HG03066 (cell line): ENCODE measurements around the gene SGIP1.

Source experiments
- ATAC-seq: cut with Tn5 transposase; IDR thresholded peaks from one replicate; pipeline ENCODE4 v1.9.1; 2021; ENCODE audit warnings: low read depth; ENCODE audit not compliant: unreplicated experiment

SGIP1 gene

GRCh38 chr1:66654643-66655042, 120.7 kb downstream of the SGIP1 start:
- no peak for ATAC-seq

- no peak for ATAC-seq
Observed at GRCh38 chr1:66671455-66671854, 137.5 kb downstream of the SGIP1 start.

- no peak for ATAC-seq
Observed at GRCh38 chr1:66676613-66677298, 142.8 kb downstream of the SGIP1 start.

GRCh38 chr1:66678146-66678545, 144.2 kb downstream of the SGIP1 start:
- no peak for ATAC-seq

DNA sequence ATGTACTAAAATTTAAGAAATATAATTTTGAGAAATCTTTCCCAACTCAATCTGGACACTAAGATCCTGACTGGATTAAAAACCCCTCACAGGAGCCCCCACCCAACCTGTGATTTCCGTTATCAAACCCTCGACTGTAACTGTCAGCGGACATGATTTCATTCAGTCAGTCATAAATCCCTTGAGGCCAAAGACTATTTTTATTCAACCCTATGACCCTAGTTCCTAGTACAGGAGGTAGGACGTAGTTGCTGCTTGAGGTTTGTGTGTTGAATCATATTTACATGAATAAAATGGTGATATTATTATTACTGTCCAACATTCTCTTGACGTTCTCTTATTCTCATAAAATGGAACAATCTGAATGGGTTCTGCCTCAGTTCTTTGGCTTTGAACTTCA, 145.2 kb downstream of the SGIP1 start:
- no peak for ATAC-seq

DNA sequence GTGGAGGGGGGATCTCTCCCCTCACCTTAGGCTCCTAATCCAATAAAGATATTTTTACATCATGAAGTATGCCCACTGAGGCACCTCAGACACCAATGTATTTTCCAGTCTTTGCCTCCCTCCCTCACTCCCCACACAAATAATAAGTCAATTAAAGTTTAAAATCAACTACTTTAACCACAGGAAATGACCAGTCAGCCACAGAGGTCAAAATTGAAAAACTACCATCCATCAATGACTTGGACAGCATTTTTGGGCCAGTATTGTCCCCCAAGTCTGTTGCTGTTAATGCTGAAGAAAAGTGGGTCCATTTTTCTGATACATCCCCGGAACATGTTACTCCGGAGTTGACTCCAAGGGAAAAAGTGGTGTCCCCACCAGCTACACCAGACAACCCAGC, 147.7 kb downstream of the SGIP1 start:
- ATAC-seq: no peak

GRCh38 chr1:66682106-66682505, 148.2 kb downstream of the SGIP1 start:
- ATAC-seq: no peak

DNA sequence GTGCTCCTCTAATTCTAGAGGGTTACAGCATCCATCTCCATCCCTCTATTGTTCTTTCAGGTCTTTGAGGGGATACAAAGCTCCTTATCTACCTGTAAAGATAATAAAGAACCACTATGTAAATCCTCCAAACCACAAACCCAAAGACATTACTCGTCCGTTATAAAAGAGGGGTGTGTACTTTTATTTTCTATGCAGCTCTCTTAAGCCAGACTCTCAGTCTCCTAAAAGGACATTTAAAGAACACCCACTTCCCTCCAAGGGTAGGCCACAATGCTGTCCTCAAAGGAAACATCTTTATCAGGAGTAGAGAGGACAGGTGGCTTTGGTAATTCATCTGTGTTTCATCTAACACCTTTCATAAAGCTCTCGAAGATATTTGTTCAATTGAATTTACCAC, 150.4 kb downstream of the SGIP1 start:
- ATAC-seq: no peak

DNA sequence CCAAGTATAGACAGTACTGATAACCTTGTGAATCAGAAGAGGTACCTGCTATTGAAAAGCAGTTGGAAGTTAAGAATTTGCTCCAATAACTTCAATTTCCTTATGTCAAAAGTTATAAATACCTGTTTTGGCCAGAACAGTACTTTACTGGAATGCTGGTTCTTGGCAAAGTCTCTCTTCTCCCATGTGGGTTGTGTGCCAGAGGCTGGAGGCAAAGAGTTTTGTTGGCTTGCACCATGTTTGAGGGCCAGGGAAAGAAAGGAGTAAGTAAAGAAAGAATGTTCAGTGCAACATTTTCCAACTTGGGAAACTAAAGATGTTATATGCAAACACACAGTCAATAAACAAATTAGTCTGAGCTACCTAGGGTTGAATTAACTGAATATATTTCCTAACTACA, 151.3 kb downstream of the SGIP1 start:
- ATAC-seq: no peak

- ATAC-seq: no peak
Observed at GRCh38 chr1:66685670-66686069, 151.7 kb downstream of the SGIP1 start.

DNA sequence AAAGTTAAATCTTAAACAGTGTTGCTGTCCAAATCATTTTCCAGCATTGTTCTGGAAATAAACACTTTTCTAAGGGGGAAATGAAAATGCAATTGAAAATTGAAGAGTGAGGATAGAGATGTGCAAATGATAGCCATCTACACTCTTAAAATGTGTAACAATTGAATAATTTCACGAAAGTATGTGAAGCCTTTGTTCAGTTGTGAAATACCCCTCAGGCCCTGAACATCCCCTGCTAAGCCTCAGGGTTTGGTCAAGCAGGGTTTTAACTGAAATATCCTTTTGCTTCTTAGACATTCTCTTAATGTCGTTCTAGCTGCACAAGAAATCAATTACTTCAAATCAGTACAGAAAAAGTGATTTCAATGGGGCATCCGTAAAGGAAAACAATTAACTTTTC, 152.5 kb downstream of the SGIP1 start:
- ATAC-seq: no peak

GRCh38 chr1:66687358-66687757, 153.4 kb downstream of the SGIP1 start:
- ATAC-seq: no peak

- no peak for ATAC-seq
Observed at GRCh38 chr1:66690666-66691381, 156.9 kb downstream of the SGIP1 start.

GRCh38 chr1:66692681-66693080, 158.7 kb downstream of the SGIP1 start:
- ATAC-seq: no peak

GRCh38 chr1:66693856-66694255, 159.9 kb downstream of the SGIP1 start:
- no peak for ATAC-seq

GRCh38 chr1:66695116-66695515, 161.2 kb downstream of the SGIP1 start:
- ATAC-seq: no peak

DNA sequence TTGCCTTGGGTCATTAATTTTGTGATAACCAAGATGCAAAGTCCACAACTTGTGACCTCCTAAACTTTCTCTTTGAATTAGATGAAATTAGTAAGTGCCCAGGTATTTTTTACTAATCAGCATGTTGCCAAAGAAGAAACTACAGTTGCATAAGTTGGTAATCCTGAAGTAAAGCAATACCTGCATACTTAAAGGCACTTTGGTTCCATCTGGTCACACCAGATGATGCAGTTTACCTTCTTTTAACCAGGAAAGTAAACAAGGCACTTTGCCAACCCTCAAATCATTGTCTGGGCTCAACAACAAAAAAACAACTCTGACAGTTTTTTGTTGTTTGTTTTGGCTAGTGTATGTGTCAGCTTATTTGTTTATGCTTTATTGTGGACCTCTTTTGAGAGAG, 162.8 kb downstream of the SGIP1 start:
- no peak for ATAC-seq

GRCh38 chr1:66699213-66699612, 165.3 kb downstream of the SGIP1 start:
- no peak for ATAC-seq

DNA sequence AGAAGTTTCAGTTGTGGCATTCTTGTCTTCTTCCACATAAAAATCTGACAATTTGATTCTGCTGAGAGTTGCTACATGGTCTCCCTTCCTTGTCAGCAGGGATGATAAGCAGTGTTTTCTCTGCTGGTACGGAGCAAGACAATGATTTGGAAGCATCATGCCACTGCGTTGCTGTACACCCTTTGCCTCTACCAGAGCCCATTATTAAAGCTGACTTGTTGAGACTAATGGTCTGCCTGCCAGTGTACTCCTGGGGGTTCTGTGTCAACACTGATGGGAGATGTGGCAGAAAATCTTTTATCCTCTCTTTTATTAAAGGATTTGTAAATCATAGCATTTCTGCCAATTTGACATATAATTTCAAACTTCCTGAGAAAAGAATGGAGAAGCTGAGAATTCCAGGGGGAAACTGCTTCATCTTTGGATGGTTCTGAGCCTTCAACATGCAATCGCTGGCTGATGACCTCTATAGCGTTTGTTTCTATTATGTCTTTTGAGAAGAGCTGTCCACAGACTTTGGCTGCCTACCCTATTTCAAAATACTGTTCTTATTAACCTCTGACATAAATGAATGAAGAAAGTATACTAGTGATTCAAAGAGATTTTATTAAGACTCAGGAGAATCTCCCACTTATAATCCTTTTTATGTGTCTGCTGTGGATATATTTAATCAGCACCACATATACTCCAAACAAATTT, 170.4 kb downstream of the SGIP1 start:
- no peak for ATAC-seq

DNA sequence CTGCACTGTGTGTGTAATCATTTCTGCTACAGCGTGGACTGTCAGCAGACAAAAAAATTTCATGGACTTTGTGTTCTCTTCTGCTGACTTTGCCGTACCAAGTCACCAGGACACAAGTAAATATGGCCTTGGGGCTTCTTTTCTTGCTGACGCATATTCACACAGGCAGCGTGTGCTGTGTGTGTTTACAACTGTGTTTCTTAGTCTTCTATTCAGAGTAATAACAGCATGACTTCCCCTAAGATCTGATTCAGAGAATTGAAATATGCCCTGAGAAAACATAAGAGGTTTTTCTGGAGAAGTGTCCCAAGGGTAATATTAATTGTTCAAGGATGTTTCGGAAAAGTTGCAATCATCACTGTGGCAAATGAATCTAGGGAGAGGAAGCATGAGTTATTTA, 171.2 kb downstream of the SGIP1 start:
- ATAC-seq: no peak

GRCh38 chr1:66711420-66711819, 177.5 kb downstream of the SGIP1 start:
- no peak for ATAC-seq

DNA sequence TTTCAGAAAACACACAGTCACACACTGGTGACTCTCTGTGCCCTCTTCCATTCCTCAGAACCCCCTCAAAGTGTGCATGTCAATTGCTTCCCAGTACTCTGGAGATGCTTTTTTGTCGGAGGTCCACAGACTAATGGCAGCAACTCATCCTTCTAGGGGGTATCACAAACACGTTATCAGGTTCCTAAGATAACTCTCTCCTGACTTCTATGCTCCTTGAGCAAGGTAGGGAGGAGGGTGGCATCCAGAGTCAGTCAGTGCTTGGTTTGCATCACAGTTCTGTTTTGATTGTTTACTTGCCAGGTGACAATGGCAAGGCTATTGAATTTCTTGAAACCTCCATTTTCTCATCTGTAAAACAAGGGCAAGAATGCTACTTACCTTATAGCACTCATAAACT, 178.9 kb downstream of the SGIP1 start:
- no peak for ATAC-seq
